H1 (cell line): ENCODE results near the gene APBB1. TPM values are rescaled to one million over a fixed set of nuclear protein-coding genes. Genes with fewer than 3 reads are reported as not detected.

Experiments
- CBX5 ChIP-seq: fragments of 300-800, 300-1000 bp; sonication (generic); IDR thresholded peaks from 2 replicates; pipeline ENCODE4 v1.7.1; 2016; ENCODE audit warnings: antibody characterized with exemption, low read length, low read depth
- polyA plus RNA-seq, 7 experiments: library from polyadenylated mRNA; depleted of rRNA in 3 of 7; stranded (reverse) in 5 of 7; unstranded in 2 of 7; fragments of >200 nt in 5 of 7; fragments of 200-250 nt in 2 of 7; gene quantifications; 1 replicate in 5 of 7; 2 replicates in 1 of 7; 4 replicates in 1 of 7; pipeline versions ENCODE4 v1.2.1 to v1.2.3, GENCODE V29; 2011 to 2013; ENCODE audit warnings: missing spikeins in 2 of 7, mixed read lengths in 2 of 7
- total RNA-seq: library from RNA; stranded (reverse); fragmentation: NEBNext Ultra II Directional; extraction: Animal tissue kit (Norgen Biotek cat#: 25700); gene quantifications from 2 replicates; pipeline ENCODE4 v1.2.1, GENCODE V29; 2021

The APBB1 gene
- total and polyA plus RNA-seq, 2 of the 8 experiments (the other 6 are each of a cell fraction or from before 2014, with no cell fraction given) = 23.9 to 33.1 TPM

- no peak for TF ChIP-seq CBX5
- TF ChIP-seq, all 59 proteins: peak for 0
Observed at GRCh38 chr11:6410695-6411430, 8.0 kb downstream of the APBB1 start (continued).
